Peyer's patch (tissue), 4 donors: Measurements from ENCODE around the gene HSDL1. TPM values are rescaled to one million over a fixed set of nuclear protein-coding genes. Genes with fewer than 3 reads are reported as not detected.

Experiments
- DNase-seq, 3 donors: peaks; one replicate each; pipeline ENCODE4 v3.0.0-alpha.2; 2017 to 2019
- H3K27ac ChIP-seq, 4 donors: fragments of 200-600 bp; sonication (generic); one replicate each; pipeline ENCODE4 v1.5.1; 2016 to 2019
- H3K27me3 ChIP-seq, 2 donors: fragments of 200-600 bp; sonication (generic); one replicate each; pipeline ENCODE4 v1.5.1; 2019
- H3K36me3 ChIP-seq, 3 donors: fragments of 200-600 bp; sonication (generic); one replicate each; pipeline ENCODE4 v1.5.1; 2016 to 2019
- H3K4me1 ChIP-seq, 4 donors: fragments of 200-600 bp; sonication (generic); one replicate each; pipeline ENCODE4 v1.5.1; 2016 to 2019
- H3K4me3 ChIP-seq, 4 donors: fragments of 200-600 bp; sonication (generic); 1 replicate in 3 of 4; 2 replicates in 1 of 4; pipeline ENCODE4 v1.5.1; 2016 to 2019; ENCODE audit warnings: mild to moderate bottlenecking in 1 of 4
- H3K9me3 ChIP-seq, 4 donors: fragments of 200-600 bp; sonication (generic); one replicate each; pipeline ENCODE4 v1.5.1; 2016 to 2019; ENCODE audit warnings: mild to moderate bottlenecking in 1 of 4
- POLR2A ChIP-seq, 2 donors: fragments of 450-650 bp; IDR thresholded peaks; one replicate each; pipeline ENCODE4 v1.5.1; 2017; ENCODE audit warnings: antibody characterized with exemption in 2 of 2, mild to moderate bottlenecking in 2 of 2, moderate library complexity in 2 of 2
- total RNA-seq, 4 donors: library from RNA; depleted of rRNA; stranded (reverse); fragments of >200 nt; gene quantifications; one replicate each; pipeline ENCODE4 v1.1.0, GENCODE V29; 2016
- TF ChIP-seq, protein P1 (sequence below), 6 experiments: fragments of 450-650 bp in 4 of 6; fragments of 200-600 bp in 2 of 6; sonication (generic) in 1 of 6; IDR thresholded peaks; one replicate each; pipeline ENCODE4 v1.5.1; 2017 to 2019; ENCODE audit warnings: antibody characterized with exemption in 6 of 6, mild to moderate bottlenecking in 3 of 6, moderate library complexity in 1 of 6

HSDL1 gene
- total RNA-seq, 4 donors from 2014 or later = 8.4 to 25.0 (median 10.8) TPM

DNA sequence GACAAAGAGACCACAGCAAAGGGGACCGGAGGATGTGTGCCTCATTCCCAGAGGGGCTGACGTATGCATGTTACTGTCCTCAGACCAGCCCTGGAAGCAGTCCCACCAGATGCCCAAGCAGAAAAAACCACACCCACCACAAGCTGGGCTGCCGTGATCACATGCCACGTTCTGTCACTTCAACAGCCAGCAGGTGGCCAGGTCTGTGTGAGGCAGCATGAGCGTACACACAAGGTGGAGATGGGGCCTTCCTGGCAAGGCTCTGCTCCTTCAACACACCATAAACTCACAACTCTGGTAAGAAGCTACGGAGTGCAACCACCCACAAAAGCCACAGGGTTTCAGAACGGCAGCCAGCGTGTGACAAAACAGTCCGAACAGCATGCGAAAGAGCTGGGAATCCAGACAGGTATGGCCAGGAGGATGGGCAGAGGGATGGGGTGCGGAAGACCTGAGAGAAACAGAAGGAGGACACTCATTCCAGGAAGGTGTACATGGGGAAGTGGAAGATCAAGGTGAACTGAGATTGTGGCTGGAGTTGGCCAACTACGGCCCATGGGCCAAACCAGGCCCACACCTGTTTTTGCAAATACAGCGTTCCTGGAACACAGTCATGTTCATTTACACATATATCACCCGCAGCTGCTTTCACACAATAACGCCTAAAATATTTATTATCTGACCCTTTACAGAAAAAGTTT, 56.1 kb downstream of the HSDL1 start:
- Histone ChIP-seq H3K4me1 (peaks cover 0 to 15% (median 0%) of the 10 kb centered on the region in 4 donors), H3K36me3 (peaks cover 0 to 94% (median 3%) of the 10 kb centered on the region in 3 donors), H3K27me3 (no peaks in the 10 kb centered on the region), H3K27ac (no peak overlapping the region), H3K9me3 (no peaks in the 10 kb centered on the region), H3K4me3 (no peak overlapping the region)
- peak in 2 of 3 donors; percentile 63 to 70 for DNase-seq
- TF ChIP-seq, protein P1, sequence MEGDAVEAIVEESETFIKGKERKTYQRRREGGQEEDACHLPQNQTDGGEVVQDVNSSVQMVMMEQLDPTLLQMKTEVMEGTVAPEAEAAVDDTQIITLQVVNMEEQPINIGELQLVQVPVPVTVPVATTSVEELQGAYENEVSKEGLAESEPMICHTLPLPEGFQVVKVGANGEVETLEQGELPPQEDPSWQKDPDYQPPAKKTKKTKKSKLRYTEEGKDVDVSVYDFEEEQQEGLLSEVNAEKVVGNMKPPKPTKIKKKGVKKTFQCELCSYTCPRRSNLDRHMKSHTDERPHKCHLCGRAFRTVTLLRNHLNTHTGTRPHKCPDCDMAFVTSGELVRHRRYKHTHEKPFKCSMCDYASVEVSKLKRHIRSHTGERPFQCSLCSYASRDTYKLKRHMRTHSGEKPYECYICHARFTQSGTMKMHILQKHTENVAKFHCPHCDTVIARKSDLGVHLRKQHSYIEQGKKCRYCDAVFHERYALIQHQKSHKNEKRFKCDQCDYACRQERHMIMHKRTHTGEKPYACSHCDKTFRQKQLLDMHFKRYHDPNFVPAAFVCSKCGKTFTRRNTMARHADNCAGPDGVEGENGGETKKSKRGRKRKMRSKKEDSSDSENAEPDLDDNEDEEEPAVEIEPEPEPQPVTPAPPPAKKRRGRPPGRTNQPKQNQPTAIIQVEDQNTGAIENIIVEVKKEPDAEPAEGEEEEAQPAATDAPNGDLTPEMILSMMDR (IDR thresholded peaks at IDR 0.05) = peak in 1 of 6 experiments; percentile 7
- no peak for TF ChIP-seq POLR2A (IDR thresholded peaks at IDR 0.05)

DNA sequence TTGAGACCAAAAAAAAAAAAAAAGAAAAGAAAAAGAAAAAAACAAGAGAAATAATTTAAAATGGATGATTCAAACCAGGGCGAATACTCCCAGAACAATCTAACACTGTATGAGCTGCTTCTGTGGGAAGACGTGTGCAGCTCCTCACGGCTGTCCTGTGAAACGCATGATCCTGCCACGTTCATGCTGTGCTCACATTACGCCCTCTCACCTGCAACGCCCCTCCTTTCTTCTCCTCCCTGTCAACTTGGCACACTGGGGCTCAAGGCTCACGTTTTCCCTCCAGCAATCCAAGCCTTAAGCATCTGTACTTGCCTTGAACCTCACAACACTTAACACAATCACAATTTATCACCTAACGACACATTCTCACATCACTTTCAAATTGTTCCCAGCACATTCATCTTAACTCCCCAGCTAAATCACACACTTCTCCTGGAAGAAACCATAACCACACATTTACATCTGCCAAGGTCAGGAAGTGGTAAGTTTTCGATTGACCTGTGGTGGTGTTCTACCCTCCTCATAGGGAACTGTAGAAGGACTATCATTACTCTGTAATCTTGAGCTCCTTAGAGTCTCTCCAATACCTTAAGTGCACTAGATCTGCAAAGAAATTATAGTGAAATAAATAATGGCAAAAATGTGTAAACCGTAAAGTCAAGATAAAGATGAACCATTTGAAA, 57.4 kb downstream of the HSDL1 start:
- Histone ChIP-seq H3K36me3 (peaks cover 0 to 81% (median 3%) of the 10 kb centered on the region in 3 donors), H3K27ac (no peak overlapping the region), H3K27me3 (no peaks in the 10 kb centered on the region), H3K9me3 (no peaks in the 10 kb centered on the region), H3K4me1 (peaks cover 0 to 15% (median 0%) of the 10 kb centered on the region in 4 donors), H3K4me3 (no peak overlapping the region)
- no peak for DNase-seq
- TF ChIP-seq, protein P1 (IDR thresholded peaks at IDR 0.05) = no peak
- TF ChIP-seq POLR2A (IDR thresholded peaks at IDR 0.05) = no peak

DNA sequence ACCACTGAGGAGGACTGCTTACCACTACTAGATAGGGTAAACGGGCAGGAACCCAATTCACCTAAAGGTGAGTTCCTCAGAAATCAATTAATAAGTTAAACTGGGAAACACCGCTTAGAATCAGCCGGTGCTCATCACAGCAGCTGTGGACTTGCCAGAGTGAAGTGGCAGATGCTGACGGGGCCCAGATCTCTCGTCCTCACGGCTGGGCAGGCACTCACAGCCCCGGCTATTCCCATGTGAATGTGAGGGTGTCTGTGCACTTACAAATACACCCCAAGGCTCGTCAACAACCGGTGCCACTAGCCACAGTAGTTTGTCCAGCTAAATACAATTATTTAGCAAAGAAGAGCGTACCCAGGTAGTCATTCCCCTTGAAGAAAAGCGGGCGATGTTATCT, 58.0 kb downstream of the HSDL1 start:
- H3K27ac ChIP-seq = no peak overlapping the region
- peaks cover 0 to 15% (median 0%) of the 10 kb centered on the region in 4 donors for H3K4me1 ChIP-seq
- peaks cover 0 to 78% (median 3%) of the 10 kb centered on the region in 3 donors for H3K36me3 ChIP-seq
- H3K27me3 ChIP-seq = no peaks in the 10 kb centered on the region
- no peak overlapping the region for H3K4me3 ChIP-seq
- TF ChIP-seq, protein P1 (IDR thresholded peaks at IDR 0.05) = no peak
- no peak for TF ChIP-seq POLR2A (IDR thresholded peaks at IDR 0.05)
- DNase-seq = no peak
- no peaks in the 10 kb centered on the region for H3K9me3 ChIP-seq

DNA sequence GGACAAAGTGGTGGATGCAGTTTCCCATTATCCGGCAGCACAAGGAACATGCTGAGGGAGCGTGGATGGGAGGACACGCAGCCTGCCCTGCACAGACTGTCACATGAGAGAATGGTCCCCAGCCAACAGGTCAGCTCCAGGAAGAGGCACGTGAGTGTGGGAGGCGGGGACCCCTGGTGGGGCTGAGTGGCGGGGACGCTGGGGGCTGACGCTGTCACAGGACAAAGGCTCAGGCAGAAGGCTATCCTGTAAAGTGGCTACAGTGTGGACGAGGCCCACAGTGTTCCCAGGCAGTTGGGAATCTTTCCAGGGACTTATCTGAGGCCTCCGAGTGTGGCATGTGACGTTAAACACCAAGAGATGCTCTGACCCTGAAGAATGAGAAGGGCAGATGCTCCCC, 58.6 kb downstream of the HSDL1 start:
- peaks cover 0 to 78% (median 3%) of the 10 kb centered on the region in 3 donors for H3K36me3 ChIP-seq
- DNase-seq = no peak
- peaks cover 0 to 15% (median 0%) of the 10 kb centered on the region in 4 donors for H3K4me1 ChIP-seq
- no peak overlapping the region for H3K27ac ChIP-seq
- no peak overlapping the region for H3K4me3 ChIP-seq
- no peaks in the 10 kb centered on the region for H3K27me3 ChIP-seq
- H3K9me3 ChIP-seq = no peaks in the 10 kb centered on the region
- TF ChIP-seq, protein P1 (IDR thresholded peaks at IDR 0.05) = no peak
- no peak for TF ChIP-seq POLR2A (IDR thresholded peaks at IDR 0.05)

DNA sequence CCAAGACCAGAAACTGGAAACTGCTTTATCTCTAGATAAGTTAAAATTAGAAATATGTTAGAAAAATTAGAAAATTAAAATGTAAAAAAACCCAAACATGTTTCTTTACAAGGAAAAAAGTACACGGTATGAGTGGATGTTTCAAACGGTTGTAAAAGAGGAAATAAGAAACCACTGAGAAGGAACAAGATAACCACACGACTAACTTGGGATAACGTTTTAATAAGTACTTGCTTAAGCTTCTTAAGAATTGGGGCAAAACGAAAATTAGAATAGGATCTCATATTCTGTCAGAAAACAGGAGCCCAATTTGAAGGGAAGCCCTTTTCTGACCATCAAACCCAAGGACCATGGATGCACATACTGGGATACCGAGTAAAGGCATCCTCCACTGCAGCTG, 59.2 kb downstream of the HSDL1 start:
- Histone ChIP-seq H3K4me1 (peaks cover 0 to 15% (median 0%) of the 10 kb centered on the region in 4 donors), H3K27me3 (no peaks in the 10 kb centered on the region), H3K36me3 (peaks cover 0 to 78% (median 3%) of the 10 kb centered on the region in 3 donors), H3K27ac (no peak overlapping the region), H3K9me3 (no peaks in the 10 kb centered on the region), H3K4me3 (no peak overlapping the region)
- TF ChIP-seq, protein P1 (IDR thresholded peaks at IDR 0.05) = no peak
- TF ChIP-seq POLR2A (IDR thresholded peaks at IDR 0.05) = no peak
- no peak for DNase-seq
